GM12801 (cell line): ENCODE data around the gene TRIOBP.

Experiments used
- CTCF ChIP-seq: IDR thresholded peaks from one replicate; pipeline ENCODE4 v1.5.1; 2011; ENCODE audit warnings: control low read depth; ENCODE audit not compliant: insufficient read length; ENCODE audit errors: extremely low read depth

The TRIOBP gene

DNA sequence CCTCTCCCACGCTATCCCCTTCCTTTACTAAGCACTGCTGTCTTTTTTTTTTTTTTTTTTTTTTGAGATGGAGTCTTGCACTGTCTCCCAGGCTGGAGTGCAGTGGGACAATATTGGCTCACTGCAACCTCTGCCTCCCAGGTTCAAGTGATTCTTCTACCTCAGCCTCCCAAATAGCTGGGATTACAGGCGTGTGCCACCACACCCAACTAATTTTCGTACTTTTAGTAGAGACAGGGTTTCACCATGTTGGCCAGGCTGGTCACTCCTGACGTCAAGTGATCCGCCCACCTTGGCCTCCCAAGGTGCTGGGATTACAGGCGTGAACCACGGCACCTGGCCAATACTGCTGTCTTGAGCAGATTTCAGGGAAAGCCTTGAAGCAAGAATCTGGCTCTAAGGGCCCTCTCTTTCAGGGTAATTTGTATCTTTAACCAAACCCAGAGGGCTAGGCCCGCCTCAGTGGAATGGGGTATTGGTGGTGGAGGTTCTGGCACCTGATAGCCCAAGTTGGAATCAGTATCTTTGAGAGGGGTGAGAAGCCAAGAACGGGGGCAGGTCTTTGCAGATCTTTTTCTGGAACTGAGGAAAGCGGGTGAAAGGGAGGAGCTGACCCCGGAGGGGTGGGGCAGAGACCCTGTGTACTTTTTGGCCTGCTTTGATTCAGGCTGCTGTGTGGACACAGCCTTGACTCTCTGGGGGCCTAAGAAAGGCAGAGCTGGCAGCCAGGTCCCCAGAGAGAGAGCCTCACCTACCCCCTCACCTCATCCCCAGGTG lies 37.0 kb downstream of the TRIOBP start:
- TF ChIP-seq CTCF, result no peak

- TF ChIP-seq CTCF, result no peak
Measured at GRCh38 chr22:37734402-37734700, 37.5 kb downstream of the TRIOBP start.

DNA sequence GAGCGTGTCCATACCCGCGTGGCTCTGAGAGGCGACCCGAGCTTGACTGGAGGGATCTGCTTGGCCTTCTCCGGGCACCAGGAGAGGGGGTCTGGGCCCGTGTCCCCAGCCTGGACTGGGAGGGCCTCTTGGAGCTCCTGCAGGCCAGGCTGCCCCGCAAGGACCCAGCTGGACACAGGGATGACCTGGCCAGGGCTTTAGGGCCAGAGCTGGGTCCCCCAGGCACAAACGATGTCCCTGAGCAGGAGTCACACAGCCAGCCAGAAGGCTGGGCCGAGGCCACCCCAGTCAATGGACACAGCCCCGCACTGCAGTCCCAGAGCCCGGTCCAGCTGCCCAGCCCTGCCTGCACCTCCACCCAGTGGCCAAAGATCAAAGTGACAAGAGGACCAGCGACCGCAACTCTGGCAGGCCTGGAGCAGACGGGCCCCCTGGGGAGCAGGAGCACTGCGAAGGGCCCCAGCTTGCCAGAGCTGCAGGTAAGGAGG lies 38.2 kb downstream of the TRIOBP start:
- TF ChIP-seq CTCF, result no peak

GRCh38 chr22:37739035-37739434 lies 42.2 kb downstream of the TRIOBP start:
- TF ChIP-seq CTCF, result no peak

- no peak for TF ChIP-seq CTCF
Measured at GRCh38 chr22:37739611-37740049, 42.8 kb downstream of the TRIOBP start.

DNA sequence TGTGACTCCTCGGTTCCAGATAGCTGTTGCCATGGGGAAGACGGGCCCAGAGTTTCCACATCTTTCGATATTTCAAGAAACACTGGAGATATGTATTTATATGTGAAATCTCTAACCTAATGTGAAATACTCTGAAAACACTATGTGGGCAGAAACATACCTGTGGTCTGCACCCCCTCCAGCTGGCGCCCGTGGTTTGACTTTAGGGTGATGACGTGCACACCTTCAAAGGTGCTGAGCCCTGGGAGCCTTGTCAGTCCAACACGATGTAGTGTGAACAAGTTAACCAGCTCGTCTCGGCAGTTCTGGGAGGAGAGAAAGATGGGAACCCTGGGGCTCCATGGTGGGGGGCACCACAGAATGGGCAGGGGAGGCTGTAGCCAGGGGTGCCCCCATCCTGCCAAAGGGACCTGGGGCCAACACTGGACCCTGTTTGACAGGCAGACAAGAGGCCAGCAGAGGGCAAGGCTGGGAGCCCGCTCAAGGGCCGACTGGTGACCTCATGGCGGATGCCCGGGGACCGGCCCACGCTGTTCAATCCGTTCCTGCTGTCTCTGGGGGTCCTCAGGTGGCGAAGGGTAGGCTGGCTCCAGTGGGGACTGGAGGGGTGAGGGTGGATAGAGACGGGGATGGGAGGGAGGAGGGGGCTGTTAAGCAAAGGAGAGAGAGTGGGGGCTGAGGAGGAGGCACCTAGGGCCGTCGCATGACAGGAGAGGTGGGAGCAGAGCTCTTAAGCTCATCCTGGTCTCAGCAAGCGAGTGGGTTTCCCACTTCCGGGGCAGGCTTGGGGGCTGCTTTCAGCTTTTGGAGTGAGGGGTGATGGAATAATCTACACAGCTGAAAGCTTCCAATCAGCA lies 43.8 kb downstream of the TRIOBP start:
- TF ChIP-seq CTCF, result no peak

DNA sequence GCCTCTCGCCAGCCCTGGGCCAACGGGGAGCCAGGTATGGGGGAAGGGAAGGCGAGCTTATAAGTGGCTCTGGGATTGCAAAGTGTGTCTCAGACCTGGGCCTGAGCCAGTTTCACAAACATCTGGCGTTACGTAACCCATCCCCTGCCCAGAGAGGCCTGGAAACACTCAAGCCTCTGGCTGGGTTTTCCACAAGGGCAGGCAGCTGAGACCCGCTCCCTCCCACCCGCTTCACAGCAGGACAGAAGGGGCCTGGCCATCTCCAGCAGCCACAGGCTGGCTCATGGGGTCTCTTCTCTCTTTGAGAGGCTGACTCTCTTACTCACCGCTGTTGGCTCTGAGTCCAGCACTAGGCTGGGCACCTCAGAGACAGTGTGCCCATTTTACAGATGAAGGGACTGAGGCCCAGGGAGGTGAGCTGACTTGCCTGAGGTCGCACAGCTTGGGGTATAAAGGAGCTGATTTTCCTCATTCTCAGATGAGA lies 44.5 kb downstream of the TRIOBP start:
- TF ChIP-seq CTCF, result no peak
